Panc1 (cell line): ENCODE results near the gene IFIT1B. TPM values are rescaled to one million over a fixed set of nuclear protein-coding genes. Genes with fewer than 3 reads are reported as not detected.
A peak's percentile ranks its signal among the peaks of the same experiment; 100 is the strongest.

Experiments used
- ATAC-seq: fragments of 200-7000 bp; cut with Tn5 transposase; 2 replicates; pipeline ENCODE4 v1.9.1; 2020; ENCODE audit warnings: mild to moderate bottlenecking, moderate library complexity
- BruUV-seq: library from RNA; stranded (reverse); fragments of 400-500 nt; replicated peaks from 2 replicates; lab custom pipeline; 2021; lab: Mats Ljungman, UMichigan
- CTCF ChIA-PET: fragments of 300-600 bp; sonication (Branson Sonifier 250); formaldehyde crosslinking; loops from one replicate; lab custom pipeline; 2022; ENCODE audit warnings: antibody characterized with exemption; lab: Charles Lee
- POLR2A ChIA-PET: fragments of 300-600 bp; sonication (Branson Sonifier 250); formaldehyde crosslinking; loops from one replicate; lab custom pipeline; 2022; ENCODE audit warnings: antibody characterized with exemption; lab: Charles Lee
- DNase-seq: peaks from one replicate; pipeline ENCODE4 v3.0.0-alpha.2; 2010; ENCODE audit warnings: low read depth, low spot score
- H3K27ac ChIP-seq: 2 replicates; pipeline ENCODE4 v1.5.1; 2011; ENCODE audit warnings: mild to moderate bottlenecking, low read length, inconsistent platforms
- H3K27me3 ChIP-seq: fragments of 200-500 bp; sonication (Bioruptor generic); 2 replicates; pipeline ENCODE4 v1.6.0; 2014; ENCODE audit warnings: low read length, inconsistent platforms; ENCODE audit not compliant: control insufficient read depth, insufficient read depth
- H3K36me3 ChIP-seq: fragments of 200-500 bp; sonication (Bioruptor generic); 2 replicates; pipeline ENCODE4 v1.5.1; 2014; ENCODE audit warnings: inconsistent platforms, mild to moderate bottlenecking, low read length, moderate library complexity; ENCODE audit not compliant: control insufficient read depth, insufficient read depth
- H3K4me1 ChIP-seq: 2 replicates; pipeline ENCODE4 v1.5.1; 2011; ENCODE audit warnings: inconsistent platforms, mild to moderate bottlenecking, low read length, moderate library complexity; ENCODE audit not compliant: control insufficient read depth, insufficient read depth
- H3K4me3 ChIP-seq, 2 experiments: 2 replicates each; pipeline ENCODE4 v1.5.1; 2011 to 2012; ENCODE audit warnings: low read depth in 2 of 2, low read length in 2 of 2, mild to moderate bottlenecking in 2 of 2, inconsistent platforms in 1 of 2, moderate library complexity in 1 of 2
- H3K9me3 ChIP-seq: fragments of 200-500 bp; sonication (Bioruptor generic); 2 replicates; pipeline ENCODE4 v1.5.1; 2014; ENCODE audit warnings: low read depth, mild to moderate bottlenecking, inconsistent platforms, low read length, moderate library complexity; ENCODE audit not compliant: control insufficient read depth, insufficient read depth
- CTCF ChIP-seq: fragments of 450-650 bp; IDR thresholded peaks from 2 replicates; pipeline ENCODE4 v1.5.1; 2017; ENCODE audit warnings: mild to moderate bottlenecking
- POLR2AphosphoS5 ChIP-seq: IDR thresholded peaks from 2 replicates; pipeline ENCODE4 v1.6.1; 2012; ENCODE audit warnings: mild to moderate bottlenecking, low read depth, low read length, moderate library complexity
- REST ChIP-seq, 2 experiments: IDR thresholded peaks; 2 replicates each; pipeline ENCODE4 v1.6.1; 2011 to 2012; ENCODE audit warnings: low read depth in 2 of 2, control low read depth in 1 of 2, low read length in 1 of 2, mild to moderate bottlenecking in 1 of 2, moderate library complexity in 1 of 2; ENCODE audit not compliant: insufficient read depth in 1 of 2
- SIN3A ChIP-seq: IDR thresholded peaks from 2 replicates; pipeline ENCODE4 v1.6.1; 2012; ENCODE audit warnings: low read depth, mild to moderate bottlenecking, low read length, moderate library complexity, borderline replicate concordance; ENCODE audit not compliant: insufficient read depth
- TCF7L2 ChIP-seq: IDR thresholded peaks from 2 replicates; pipeline ENCODE4 v1.6.1; 2011; ENCODE audit warnings: mild to moderate bottlenecking, low read depth, low read length, inconsistent platforms
- in situ Hi-C: cut with HindIII; loops from 2 replicates; pipeline ENCODE4 v1.10.0; 2016; ENCODE audit warnings: low sequenced_read_pairs, low pct_unique_long_range_greater_than_20kb
- intact Hi-C: fragments of 100-400 bp; cut with micrococcal nuclease; formaldehyde crosslinking; loops from one replicate; pipeline ENCODE4 v1.10.0; 2022; ENCODE audit not compliant: unreplicated experiment
- total RNA-seq: library from RNA; stranded (reverse); gene quantifications from one replicate; pipeline ENCODE4 v1.2.1, GENCODE V29; 2021; ENCODE audit not compliant: unreplicated experiment

The IFIT1B gene
- total RNA-seq, 1 experiment from 2014 or later = not detected

GRCh38 chr10:89425000-89425399, 47.1 kb downstream of the IFIT1B start:
- no peak for ATAC-seq
- DNase-seq = no peak
- Histone ChIP-seq H3K4me3 (no peak overlapping the region), H3K4me1 (no peaks in the 10 kb centered on the region), H3K27ac (no peak overlapping the region), H3K36me3 (no peaks in the 10 kb centered on the region), H3K9me3 (no peaks in the 10 kb centered on the region), H3K27me3 (no peaks in the 10 kb centered on the region)
- ChIA-PET CTCF (no interaction called here), POLR2A (no interaction called here)
- in situ Hi-C loops (no loop called here), intact Hi-C loops (loop anchor here (5.0 kb wide), 1 partner anchor 277 kb away; the partner anchor contains the start of gene KIF20B)
- BruUV-seq = no TSS peak
- no peak for TF ChIP-seq POLR2AphosphoS5
- no peak for TF ChIP-seq SIN3A
- TF ChIP-seq REST (IDR thresholded peaks at IDR 0.05; ENCODE audit: insufficient read depth in 1 of 2, low read depth in 2 of 2, low read length in 1 of 2) = no peak
- no peak for TF ChIP-seq TCF7L2
- no peak for TF ChIP-seq CTCF

- CTCF ChIA-PET = interaction anchor here (0.5 kb wide), 1 partner anchor 130 kb away, joined by 4 read pairs; no protein-coding TSS in a partner anchor
- peak; percentile 47 for DNase-seq
Observed at GRCh38 chr10:89426230-89426868, 48.5 kb downstream of the IFIT1B start.

More at GRCh38 chr10:89426230-89426868, 48.5 kb downstream of the IFIT1B start:
- H3K4me1 ChIP-seq = no peaks in the 10 kb centered on the region
- POLR2A ChIA-PET = no interaction called here
- peak; percentile 87 for TF ChIP-seq CTCF
- TF ChIP-seq TCF7L2 = no peak
- TF ChIP-seq REST (IDR thresholded peaks at IDR 0.05; ENCODE audit: insufficient read depth in 1 of 2, low read depth in 2 of 2, low read length in 1 of 2) = no peak
- in situ Hi-C loops (no loop called here), intact Hi-C loops (loop anchor here (1.0 kb wide), 1 partner anchor 138 kb away; no protein-coding TSS in a partner anchor)
- H3K9me3 ChIP-seq = no peaks in the 10 kb centered on the region
- no TSS peak for BruUV-seq
- H3K27ac ChIP-seq = no peak overlapping the region
- no peaks in the 10 kb centered on the region for H3K27me3 ChIP-seq
- no peaks in the 10 kb centered on the region for H3K36me3 ChIP-seq
- no peak overlapping the region for H3K4me3 ChIP-seq
- ATAC-seq = peak; percentile 87
